Ascending aorta (tissue), 2 donors: ENCODE measurements around the gene DLL4. TPM values are rescaled to one million over a fixed set of nuclear protein-coding genes. Genes with fewer than 3 reads are reported as not detected.

Experiments
- DNase-seq, 2 donors: peaks; one replicate each; pipeline ENCODE4 v3.0.0-alpha.2; 2019; ENCODE audit warnings: low spot score in 2 of 2
- H3K27ac ChIP-seq, 2 donors: fragments of 200-600 bp; sonication (generic); one replicate each; pipeline ENCODE4 v1.5.1; 2016 to 2017; ENCODE audit warnings: mild to moderate bottlenecking in 1 of 2
- H3K27me3 ChIP-seq: fragments of 200-600 bp; sonication (generic); one replicate; pipeline ENCODE4 v1.5.1; 2017
- H3K36me3 ChIP-seq, 2 donors: fragments of 200-600 bp; sonication (generic); one replicate each; pipeline ENCODE4 v1.5.1; 2016
- H3K4me1 ChIP-seq, 2 donors: fragments of 200-600 bp; sonication (generic); one replicate each; pipeline ENCODE4 v1.5.1; 2016 to 2017; ENCODE audit warnings: mild to moderate bottlenecking in 1 of 2
- H3K4me3 ChIP-seq, 2 donors: fragments of 200-600 bp; sonication (generic); one replicate each; pipeline ENCODE4 v1.5.1; 2016 to 2017; ENCODE audit warnings: mild to moderate bottlenecking in 1 of 2
- H3K9me3 ChIP-seq, 2 donors: fragments of 200-600 bp; sonication (generic); one replicate each; pipeline ENCODE4 v1.5.1; 2016
- CTCF ChIP-seq, 3 experiments: fragments of 200-600 bp in 2 of 3; fragments of 450-650 bp in 1 of 3; sonication (generic) in 2 of 3; IDR thresholded peaks; one replicate each; pipeline ENCODE4 v1.5.1; 2016 to 2019; ENCODE audit warnings: antibody characterized with exemption in 3 of 3, mild to moderate bottlenecking in 1 of 3, moderate library complexity in 1 of 3
- intact Hi-C: fragments of 100-400 bp; cut with DNase I; formaldehyde crosslinking; loops from one replicate; pipeline ENCODE4 v1.15.1; 2023
- total RNA-seq: library from RNA; depleted of rRNA; stranded (reverse); fragments of >200 nt; gene quantifications from one replicate; pipeline ENCODE4 v1.1.0, GENCODE V29; 2016

The DLL4 gene
- total RNA-seq, 1 donor from 2014 or later = 30.2 TPM

DNA sequence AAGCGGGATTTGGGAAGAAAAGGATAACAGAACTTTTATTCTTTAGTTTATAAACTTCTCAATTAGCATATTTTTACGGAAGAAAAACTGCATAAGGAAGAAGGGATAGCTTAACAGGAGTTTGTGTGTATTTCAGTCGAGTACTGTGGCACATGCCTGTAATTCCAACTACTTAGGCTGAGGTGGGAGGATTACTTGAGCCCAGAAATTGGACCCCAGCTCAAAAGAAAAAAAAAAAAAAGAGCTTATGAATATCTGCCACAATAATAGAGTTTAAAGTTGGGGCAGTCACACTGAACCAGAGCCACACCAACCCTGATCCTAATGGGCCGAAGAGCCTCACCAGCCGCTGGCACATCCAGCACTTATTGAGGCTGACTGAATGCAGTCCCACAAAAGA lies 55.3 kb downstream of the DLL4 start:
- Histone ChIP-seq H3K36me3 (peaks cover 28 to 48% of the 10 kb centered on the region in 2 donors), H3K27me3 (no peaks in the 10 kb centered on the region), H3K4me1 (peaks cover 17 to 49% of the 10 kb centered on the region in 2 donors), H3K4me3 (no peak overlapping the region), H3K27ac (peak overlapping the region; percentile 82 to 94), H3K9me3 (no peaks in the 10 kb centered on the region)
- intact Hi-C loops = loop anchor here (2.0 kb wide), 1 partner anchor 38 kb away; no protein-coding TSS in a partner anchor
- TF ChIP-seq CTCF (IDR thresholded peaks at IDR 0.05) = no peak
- no peak for DNase-seq

- peaks cover 22 to 43% of the 10 kb centered on the region in 2 donors for H3K36me3 ChIP-seq
- H3K4me1 ChIP-seq = peaks cover 17 to 49% of the 10 kb centered on the region in 2 donors
- H3K27ac ChIP-seq = peak overlapping the region; percentile 82 to 94
- H3K27me3 ChIP-seq = no peaks in the 10 kb centered on the region
- no peak overlapping the region for H3K4me3 ChIP-seq
- peak in 1 of 2 donors; percentile 76 for DNase-seq
- H3K9me3 ChIP-seq = no peaks in the 10 kb centered on the region
- no peak for TF ChIP-seq CTCF (IDR thresholded peaks at IDR 0.05)
- intact Hi-C loops = loop anchor here (1.0 to 2.0 kb wide), 3 partner anchors 32 to 79 kb away; partner anchors contain the start of gene CHAC1
Observed at GRCh38 chr15:40984964-40985363, 55.8 kb downstream of the DLL4 start.

GRCh38 chr15:40985541-40986330 lies 56.6 kb downstream of the DLL4 start:
- intact Hi-C loops = loop anchor here (1.0 to 2.0 kb wide), 3 partner anchors 32 to 79 kb away; partner anchors contain the start of gene CHAC1
- no peak for TF ChIP-seq CTCF (IDR thresholded peaks at IDR 0.05)
- no peak overlapping the region for H3K4me3 ChIP-seq
- H3K4me1 ChIP-seq = peaks cover 17 to 49% of the 10 kb centered on the region in 2 donors
- H3K27ac ChIP-seq = peak overlapping the region; percentile 82 to 94
- DNase-seq = peak; percentile 53 to 82
- no peaks in the 10 kb centered on the region for H3K9me3 ChIP-seq
- H3K27me3 ChIP-seq = no peaks in the 10 kb centered on the region
- peaks cover 15 to 35% of the 10 kb centered on the region in 2 donors for H3K36me3 ChIP-seq

DNA sequence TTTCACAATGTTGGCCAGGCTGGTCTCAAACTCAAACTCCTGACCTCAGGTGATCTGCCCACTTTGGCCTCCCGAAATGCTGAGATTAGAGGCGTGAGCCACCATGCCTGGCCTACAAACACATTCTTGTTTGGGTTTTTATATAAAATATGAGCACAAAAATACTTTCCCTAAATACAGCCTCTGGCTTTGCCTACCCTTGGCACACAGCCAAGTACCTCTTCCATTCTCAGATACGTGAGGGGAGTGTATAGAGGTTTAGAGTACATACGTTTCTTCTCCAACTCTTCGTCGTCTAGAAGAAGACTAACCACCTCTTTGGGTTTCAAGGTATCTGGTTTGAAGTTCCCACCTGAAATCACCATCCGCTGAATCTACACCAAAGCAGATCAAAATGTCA lies 57.7 kb downstream of the DLL4 start:
- intact Hi-C loops = no loop called here

DNA sequence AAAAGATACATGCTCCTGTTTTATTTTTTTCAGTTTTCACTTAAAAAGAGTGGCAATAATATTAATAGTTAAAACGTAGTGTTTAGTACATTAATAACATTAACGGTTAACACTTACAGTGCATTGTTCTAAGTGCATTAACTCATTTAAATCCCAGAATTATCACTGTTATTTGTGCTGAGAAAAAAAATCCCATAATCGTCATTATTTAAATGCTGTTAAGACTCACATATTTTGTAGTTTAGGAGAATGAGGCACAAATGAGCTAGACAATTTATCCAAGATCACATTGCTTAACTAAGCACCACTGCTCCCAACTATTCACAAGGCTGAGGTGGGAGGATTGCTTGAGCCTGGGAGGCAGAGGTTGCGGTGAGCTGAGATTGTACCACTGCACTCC lies 59.0 kb downstream of the DLL4 start:
- intact Hi-C loops = no loop called here
- TF ChIP-seq CTCF (IDR thresholded peaks at IDR 0.05) = no peak
- peaks cover 21 to 42% of the 10 kb centered on the region in 2 donors for H3K4me1 ChIP-seq
- no peak overlapping the region for H3K4me3 ChIP-seq
- peaks cover 8 to 21% of the 10 kb centered on the region in 2 donors for H3K36me3 ChIP-seq
- no peak overlapping the region for H3K27ac ChIP-seq
- no peaks in the 10 kb centered on the region for H3K27me3 ChIP-seq
- no peak for DNase-seq
- no peaks in the 10 kb centered on the region for H3K9me3 ChIP-seq

More for the DNA sequence above, 57.7 kb downstream of the DLL4 start:
- no peak for DNase-seq
- Histone ChIP-seq H3K4me3 (no peak overlapping the region), H3K36me3 (peaks cover 12 to 26% of the 10 kb centered on the region in 2 donors), H3K27ac (peak overlapping the region; percentile 82 to 94), H3K4me1 (peaks cover 17 to 42% of the 10 kb centered on the region in 2 donors), H3K9me3 (no peaks in the 10 kb centered on the region), H3K27me3 (no peaks in the 10 kb centered on the region)
- no peak for TF ChIP-seq CTCF (IDR thresholded peaks at IDR 0.05)

Other genes with a start within 250 kb of the DLL4 start
- gene RAD51, start 234.2 kb upstream of the DLL4 start, total RNA-seq = not detected
- gene RMDN3, start 174.1 kb upstream of the DLL4 start, total RNA-seq = 6.0 TPM
- 26.4 TPM for gene GCHFR, start 165.3 kb upstream of the DLL4 start, total RNA-seq
- not detected for gene C15orf62, start 159.4 kb upstream of the DLL4 start, total RNA-seq
- 61.0 TPM for gene ZFYVE19, start 122.3 kb upstream of the DLL4 start, total RNA-seq
- gene DNAJC17, start 121.9 kb upstream of the DLL4 start, total RNA-seq = 26.2 TPM
- not detected for gene PPP1R14D, start 100.6 kb upstream of the DLL4 start, total RNA-seq
- 1.5 TPM for gene SPINT1, start 85.3 kb upstream of the DLL4 start, total RNA-seq
- not detected for gene RHOV, start 55.1 kb upstream of the DLL4 start, total RNA-seq
- 51.8 TPM for gene VPS18, start 34.9 kb upstream of the DLL4 start, total RNA-seq
- 28.5 TPM for gene CHAC1, start 24.1 kb downstream of the DLL4 start, total RNA-seq
- 57.8 TPM for gene INO80, start 186.9 kb downstream of the DLL4 start, total RNA-seq